Central memory CD4-positive, alpha-beta T cell (primary cell): ENCODE data around the gene PHETA2.

Experiments
- DNase-seq: peaks from one replicate; pipeline ENCODE4 v3.0.0; 2022
- total RNA-seq, 3 experiments: gene quantifications; one replicate each; lab custom pipeline; 2026; lab: John Stamatoyannopoulos, UW

PHETA2 gene, protein sequence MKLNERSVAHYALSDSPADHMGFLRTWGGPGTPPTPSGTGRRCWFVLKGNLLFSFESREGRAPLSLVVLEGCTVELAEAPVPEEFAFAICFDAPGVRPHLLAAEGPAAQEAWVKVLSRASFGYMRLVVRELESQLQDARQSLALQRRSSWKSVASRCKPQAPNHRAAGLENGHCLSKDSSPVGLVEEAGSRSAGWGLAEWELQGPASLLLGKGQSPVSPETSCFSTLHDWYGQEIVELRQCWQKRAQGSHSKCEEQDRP
- 1.9 to 3.7 (median 3.5) reads per million in 3 experiments for total RNA-seq

DNA sequence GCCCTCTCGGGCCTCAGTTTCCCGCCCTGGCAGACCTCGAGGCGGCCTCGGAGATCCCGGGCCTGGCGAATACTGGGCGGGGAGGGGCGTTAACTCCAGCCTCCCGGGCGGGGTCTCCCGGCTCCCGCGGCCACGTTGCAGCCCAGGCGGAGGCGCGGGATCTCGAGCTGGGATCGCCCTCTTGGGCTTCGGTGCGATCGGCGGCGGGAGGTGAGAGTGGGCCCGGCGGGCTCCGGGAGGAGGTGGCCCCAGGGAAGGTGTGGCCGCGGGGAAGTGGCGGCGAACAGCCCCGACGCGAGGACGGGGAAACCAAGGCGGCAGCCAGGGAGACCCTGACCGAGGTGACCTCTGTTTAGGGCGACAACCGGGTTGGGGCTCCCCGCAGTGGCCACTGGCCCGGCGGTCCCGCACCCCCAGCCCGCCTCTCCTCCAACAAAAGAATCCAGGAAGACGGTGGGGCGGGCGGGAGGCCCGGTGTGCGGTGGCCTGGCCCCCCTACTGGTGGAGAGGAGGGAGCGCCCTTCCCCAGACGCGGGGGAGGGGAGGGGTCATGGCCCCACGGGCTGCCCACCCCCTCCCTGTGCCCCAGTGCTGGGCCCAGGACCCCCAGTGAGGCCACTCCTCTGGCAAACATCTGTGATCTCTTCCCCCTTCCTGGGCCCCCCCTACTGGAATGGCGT, at the start of gene PHETA2:
Gene PHETA2 (plus strand): TSS at position 117 of the 680 bp plus-strand sequence. CDS start 3,046 bp downstream, outside the sequence.
- DNase-seq: peak; percentile 49

DNA sequence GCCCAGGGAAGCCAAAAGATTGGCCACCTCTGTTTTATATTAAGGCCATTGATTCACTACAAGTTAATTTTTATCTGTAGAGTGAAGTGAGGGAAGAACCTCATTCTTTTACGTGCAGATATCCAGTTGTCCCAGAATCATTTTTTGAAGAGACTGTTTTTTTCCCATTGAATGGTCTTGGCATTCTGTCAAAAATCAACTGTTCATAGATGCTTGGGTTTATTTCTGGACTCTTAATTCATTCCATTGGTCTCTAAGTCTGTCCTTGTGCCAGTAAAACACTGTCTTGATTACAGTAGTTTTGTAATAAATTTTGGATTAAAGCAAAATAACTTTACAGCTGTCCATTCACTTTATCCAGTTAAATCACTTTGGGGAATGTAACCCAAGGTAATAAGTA, 48.6 kb upstream of the PHETA2 start:
- DNase-seq: no peak

DNA sequence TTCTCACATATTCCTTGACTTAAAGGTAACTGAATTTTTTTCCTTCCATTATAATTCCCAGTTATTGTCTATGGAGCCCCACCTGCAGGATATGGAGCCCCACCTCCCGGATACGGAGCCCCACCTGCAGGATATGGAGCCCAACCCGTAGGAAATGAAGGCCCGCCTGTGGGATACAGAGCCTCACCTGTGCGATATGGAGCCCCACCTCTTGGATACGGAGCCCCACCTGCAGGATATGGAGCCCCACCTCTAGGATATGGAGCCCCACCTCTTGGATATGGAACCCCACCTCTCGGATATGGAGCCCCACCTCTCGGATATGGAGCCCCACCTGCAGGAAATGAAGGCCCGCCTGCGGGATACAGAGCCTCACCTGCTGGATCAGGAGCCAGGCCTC, 47.3 kb upstream of the PHETA2 start:
- no peak for DNase-seq

DNA sequence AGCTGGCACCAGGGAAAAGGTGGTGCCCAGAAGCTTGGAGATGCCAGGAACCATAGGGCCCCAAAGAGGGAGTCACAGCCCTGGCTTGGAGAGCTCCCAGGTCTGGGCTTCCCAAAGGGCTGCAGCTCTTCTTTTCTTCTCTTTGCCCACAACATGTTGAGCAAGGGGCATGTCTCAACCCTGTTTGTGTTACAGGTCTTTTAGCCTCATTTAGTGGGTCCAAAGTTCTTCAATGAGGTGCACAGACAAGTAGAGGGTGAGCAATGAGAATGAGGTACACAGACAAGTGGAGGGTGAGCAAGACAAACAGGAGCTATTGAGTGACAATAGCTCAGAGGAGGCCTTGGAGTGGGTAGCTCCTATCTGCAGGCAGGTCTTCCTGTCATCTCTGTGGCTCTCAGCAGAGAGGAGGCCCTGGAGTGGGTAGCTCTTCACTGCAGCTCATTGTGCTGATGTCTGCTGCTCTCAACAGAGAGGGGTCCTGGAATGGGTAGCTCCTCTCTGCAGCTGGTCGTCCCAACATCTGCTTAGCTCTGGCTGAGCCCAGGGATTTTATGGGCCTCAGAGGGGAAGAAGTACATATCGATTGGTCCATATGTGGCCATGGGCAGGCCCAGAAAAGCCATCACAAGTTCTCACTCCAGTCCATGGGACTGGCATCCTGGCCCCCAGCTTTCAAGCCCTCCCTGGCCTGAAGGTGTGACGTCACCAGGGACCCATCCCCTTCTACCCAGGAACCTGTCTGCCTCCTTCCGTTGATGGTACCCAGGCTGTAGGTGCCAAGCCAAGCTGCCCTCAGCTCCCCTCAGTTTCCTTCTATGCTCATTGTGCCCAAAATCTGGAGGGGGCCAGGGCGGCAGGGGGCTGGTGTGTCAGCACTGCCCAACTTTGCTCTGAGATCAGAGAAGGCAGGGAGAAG, 40.5 kb upstream of the PHETA2 start:
- DNase-seq: no peak

DNA sequence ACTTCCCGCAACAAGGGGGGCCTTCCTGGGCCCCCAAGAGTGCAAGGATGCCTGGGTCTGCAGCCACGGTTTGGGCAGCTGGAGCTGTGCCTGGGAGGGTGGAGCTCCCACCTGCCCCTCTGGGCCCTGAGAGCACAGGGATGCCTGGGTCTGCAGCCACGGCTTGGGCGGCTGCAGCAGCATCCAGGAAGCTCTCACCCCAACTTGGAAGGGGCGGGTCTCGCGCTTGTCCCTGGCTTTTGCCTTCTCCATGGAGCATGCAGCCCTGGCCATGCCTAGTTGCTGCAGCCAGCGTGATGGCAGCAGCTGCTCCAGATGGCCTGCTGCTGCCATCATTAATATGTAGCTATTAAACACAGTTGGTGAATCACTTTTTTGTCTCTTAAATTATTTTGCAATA, 38.8 kb upstream of the PHETA2 start:
- no peak for DNase-seq

DNA sequence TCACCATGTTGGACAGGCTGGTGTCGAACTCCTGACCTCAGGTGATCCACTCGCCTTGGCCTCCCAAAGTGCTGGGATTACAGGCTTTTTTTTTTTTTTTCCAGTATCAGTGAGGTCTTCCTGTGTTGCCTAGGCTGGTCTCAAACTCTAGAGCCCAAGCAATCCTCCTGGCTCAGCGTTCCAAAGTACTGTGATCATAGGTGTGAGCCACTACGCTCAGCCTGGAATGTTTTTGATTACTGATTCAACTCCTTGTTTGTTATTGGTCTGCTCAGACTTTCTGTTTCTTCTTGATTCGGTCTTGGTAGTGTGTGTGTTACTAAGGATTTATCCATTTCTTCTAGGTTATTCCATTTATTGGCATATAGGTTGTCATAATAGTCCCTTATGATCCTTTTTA, 34.8 kb upstream of the PHETA2 start:
- DNase-seq: no peak

DNA sequence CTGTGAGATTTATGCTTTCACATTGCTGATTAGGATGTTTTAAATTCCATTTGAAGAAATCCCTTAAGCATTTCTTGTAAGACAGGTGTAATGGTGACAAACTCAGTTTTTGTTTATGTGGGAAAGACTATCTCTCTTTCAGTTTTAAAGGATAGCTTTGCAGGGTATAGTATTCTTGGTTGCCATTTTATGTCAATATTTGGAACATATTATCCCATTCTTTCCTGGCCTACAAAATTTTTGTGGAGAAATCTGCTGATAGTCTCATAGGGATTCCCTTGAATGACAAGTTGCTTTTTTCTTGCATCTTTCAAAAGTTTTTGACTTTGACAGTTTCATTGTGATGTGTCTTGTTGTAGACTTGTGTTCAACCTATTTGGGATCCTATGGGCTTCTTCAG, 32.3 kb upstream of the PHETA2 start:
- DNase-seq: no peak

DNA sequence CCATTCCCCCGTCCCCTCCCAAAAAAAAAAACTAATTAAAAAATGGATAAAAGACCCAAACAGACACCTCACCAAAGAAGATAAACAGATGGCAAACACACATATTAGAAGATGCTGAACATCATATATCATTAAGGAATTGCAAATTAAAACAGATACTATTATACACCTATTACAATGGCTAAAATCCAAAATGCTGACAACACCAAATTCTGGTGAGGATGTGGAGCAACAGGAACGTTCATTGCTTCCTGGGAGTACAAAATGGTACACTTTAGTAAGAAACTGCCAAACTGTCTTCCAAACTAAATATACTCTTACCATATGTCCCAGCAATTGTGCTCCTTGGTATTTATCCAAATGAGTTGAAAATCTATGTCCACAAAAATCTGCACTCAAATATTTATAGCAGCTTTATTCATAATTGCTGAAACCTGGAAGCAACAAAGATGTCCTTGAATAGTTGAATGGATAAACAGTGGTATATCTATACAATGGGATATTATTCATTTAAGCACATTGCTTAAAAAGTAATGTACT, 23.3 kb upstream of the PHETA2 start:
- DNase-seq: no peak

DNA sequence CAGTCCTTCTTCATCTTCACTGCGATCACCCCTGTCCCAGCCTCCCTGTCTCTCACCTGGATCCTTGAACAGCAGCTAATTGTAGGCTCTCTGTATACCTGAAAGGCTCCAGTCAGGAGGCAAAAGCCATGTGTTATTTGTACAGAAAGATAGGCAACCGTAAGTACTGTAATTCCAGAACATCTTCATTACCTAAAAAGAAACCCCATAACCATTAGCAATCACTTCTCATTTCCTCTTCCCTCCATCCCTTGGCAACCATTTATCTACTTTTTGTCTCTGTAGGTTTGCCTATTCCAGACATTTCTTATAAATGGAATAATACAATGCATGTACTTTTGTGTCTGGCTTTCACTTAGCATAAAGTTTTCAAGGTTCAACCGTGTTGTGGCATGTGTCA, 21.3 kb upstream of the PHETA2 start:
- no peak for DNase-seq

DNA sequence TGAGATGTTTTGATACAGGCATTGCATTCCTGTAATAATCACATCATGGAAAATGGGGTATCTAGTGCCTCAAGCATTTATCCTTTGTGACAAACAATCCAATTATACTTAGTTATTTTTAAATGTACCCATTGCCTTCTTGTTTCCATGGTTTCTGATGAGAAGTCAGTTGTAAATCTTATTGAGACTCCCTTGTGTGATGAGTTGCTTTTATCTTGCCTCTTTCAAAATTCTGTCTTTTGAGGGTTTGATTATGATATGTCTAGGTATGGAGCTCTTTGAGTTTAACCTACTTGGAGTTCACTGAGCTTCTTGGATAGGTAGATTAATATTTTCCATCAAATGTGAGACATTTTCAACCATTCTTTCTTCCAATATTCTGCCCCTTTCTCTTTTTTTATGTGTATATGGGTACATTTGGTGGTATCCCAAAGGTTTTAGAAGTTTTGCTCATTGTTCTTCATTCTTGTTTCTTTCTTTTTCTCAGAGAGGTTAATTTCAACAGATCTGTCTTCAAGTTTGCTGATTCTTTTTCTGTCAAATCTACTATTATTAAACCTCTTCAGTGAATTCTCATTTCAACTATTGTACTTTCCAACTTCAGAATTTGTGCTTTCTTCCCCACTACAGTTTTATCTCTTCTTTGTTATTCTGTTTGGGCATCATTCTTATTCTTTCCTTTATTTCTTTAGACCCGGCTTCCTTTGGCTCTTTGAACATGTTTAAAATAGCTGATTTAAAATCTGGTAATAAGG, 17.1 kb upstream of the PHETA2 start:
- DNase-seq: no peak

DNA sequence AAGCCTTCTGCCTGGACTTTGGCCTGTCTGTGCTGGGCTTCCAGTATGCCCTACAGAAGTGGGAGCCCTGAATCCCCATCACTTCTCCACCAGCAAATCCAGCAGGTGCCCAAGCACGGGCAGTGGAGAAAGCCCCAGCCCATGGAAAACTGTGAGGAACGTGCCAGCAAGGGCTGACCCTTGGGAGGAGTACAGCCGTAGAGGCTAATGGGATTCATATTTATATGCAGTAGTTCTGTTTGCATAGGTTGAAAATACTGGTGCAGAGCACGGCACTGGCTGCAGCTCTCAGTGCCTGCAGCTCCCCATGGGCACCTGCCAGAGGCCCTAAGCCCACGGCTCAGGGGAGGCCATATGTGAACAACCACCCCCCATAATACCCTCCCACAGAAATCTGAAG, 13.6 kb upstream of the PHETA2 start:
- DNase-seq: no peak

DNA sequence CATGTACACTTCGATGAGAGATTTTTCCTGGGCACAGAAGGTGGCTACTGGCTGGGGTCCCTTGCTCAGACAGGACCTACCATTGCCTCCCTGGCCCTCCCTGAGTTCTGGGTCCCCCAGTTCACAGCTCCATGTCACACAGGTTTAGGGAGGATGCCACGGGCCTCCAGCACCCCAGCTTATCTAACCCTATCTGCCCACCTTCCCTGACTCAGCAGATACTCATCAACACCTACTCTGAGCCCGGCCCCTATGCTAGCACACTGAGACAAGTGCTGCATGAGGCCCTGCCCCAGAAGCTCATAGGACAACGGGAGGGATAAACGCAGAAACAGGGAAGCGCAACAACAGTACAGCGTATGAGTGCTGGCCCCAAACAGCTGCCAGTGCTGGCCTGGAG, 13.0 kb upstream of the PHETA2 start:
- DNase-seq: no peak

DNA sequence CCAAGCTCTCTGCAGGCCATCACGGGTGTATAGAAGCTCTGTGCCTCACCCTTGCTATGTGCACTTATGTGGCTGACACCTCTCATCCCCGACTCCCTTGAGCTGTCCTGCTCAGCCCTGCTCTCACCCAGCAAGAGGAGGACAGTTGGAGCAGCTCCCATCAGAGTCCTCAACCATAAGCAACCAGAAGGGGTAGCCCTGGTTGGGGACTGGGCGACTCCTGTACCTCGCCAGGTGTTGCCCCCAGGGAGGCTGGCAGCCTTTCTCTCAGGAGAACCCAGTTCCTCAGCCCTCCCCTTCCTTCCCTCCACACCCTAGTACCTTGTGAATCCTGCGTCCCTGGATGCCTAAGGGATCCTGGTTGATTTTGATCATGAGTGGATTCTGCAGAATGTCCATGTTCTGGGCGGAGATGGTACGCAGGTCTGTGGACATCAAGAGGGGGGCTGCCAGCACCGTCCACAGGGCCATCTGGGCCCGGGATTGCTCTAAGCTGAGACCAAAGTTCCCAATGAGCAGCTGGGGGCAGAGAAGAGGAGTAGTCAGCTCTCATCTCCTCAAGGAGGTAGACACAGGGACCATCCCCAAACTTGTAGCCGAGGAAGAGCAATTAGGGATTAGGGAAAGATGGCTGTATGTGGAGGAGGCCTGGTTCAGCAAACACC, 11.4 kb upstream of the PHETA2 start:
- no peak for DNase-seq

DNA sequence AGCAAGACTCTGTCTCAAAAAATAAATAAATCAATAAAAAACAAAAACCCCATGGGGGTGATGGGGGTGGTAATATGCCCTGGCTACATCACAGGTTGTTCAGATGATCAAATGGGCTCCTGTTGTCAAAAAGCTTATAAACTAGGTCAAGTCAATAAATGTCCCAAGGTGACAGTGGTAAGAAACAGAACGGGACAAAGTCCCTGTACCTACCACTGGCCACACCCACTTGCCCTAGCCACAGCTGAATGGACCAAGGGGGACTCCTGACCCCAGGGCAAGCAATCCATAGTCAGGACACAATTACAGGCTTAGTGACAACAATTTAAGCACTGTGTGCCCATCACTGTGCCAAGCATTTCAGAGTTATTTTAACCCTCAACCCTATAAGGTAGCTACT, 9.4 kb upstream of the PHETA2 start:
- DNase-seq: no peak

DNA sequence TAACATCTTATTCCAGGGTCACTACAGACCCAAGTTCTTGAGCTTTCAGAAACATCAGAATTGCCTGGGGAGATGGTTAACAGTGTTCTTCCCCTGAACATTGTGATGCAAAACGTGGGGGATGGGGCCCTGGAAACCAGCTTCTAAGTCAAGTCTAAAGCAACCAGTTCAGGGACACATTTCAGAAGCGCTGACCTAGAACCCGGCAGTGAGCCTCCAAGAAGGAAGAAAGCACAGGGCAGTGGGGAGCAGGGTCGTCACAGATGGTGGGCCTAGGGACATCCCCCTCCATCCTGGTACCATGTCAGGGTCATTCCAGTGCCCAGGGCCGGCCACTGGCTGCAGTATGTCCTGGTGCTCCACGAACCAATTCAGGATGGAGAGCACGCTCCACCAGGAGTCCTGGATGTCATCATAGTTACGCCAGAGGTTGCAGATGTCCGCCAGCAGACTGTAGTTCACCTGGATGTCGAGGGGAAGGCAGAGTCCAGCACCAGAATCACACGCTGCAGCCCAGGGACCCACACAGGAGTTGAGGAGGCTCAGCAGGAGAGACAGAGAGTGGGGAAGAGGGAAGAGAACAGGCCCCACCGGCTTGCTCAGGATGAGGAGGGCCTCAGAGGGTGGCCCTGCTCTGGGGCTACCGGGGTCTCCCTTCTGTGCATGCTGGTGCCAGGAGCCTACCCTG, 8.5 kb upstream of the PHETA2 start:
- no peak for DNase-seq

DNA sequence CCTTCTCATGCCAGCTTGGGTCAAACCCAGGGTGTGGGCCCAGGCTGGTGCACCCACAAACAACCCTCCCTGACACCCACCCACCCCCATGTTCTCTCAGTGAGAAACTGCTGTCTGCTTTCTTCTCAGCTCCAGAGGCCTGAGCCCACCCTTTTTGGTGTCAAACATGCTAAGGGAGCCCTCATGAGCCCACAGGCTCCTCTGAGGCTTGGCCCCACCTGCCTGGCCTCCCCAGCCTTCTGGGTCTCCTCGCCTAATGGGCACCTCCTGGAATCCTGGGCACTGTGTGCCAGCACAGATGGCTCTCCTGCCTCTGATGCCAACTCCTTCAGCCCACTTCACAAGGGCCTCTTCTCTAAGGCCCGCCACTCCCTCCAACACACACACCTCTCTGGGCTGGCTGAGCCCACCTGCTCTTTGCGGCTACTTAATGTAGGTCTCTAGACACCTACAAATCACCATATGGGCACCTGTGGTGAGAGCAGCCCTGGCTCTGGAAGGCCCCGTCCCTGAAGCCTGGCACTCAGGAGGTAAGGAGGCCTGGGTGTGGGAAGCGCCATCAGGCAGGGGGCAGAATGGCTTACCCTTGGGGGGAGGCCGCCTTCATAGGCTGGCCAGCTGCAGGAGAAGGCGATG, 7.8 kb upstream of the PHETA2 start:
- DNase-seq: no peak

DNA sequence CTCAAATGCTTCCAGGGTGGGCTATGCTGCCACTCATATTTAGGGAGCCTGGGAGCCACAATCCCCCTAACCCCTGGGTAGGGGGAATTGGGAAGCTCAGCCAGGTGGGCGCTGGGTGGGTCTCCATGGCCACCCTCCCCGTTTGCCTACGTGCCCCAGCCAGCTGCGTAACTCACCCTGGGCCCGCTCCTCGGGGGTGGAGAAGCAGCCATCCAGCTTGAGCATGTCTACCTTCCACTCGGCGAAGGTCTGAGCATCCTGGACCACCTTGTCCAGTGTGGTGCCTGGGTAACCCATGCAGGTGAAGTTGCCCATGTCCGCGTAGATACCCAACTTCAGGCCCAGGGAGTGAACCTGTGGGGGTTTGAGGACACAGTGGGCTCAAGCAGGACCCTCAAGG, 7.1 kb upstream of the PHETA2 start:
- no peak for DNase-seq

DNA sequence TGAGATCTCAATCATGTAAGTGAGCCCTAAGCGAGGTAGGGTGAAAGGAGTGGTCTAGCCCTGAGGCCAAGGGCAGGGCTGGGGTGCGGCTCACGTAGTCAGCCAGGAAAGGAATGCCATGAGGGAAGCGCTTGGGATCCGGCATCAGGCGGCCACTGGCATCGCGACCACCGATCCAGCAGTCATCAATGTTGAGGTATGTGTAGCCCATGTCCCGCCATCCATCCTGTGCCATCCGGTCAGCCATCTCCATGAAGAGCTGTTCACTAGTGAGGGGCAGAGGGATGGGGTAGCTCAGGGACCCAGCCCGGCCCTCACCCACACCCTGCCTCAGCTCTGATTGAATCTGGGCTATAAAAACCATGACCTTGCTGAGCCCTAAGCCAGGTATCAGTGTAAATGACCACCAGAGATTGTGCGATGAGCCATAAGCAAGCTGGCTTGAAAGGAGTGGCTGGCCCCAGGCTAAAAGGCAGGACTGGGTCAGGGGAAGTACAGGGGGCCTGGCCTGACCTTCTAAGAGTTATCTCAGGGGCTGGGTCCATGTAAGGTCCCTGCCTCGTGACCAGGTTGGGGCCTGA, 6.3 kb upstream of the PHETA2 start:
- no peak for DNase-seq

DNA sequence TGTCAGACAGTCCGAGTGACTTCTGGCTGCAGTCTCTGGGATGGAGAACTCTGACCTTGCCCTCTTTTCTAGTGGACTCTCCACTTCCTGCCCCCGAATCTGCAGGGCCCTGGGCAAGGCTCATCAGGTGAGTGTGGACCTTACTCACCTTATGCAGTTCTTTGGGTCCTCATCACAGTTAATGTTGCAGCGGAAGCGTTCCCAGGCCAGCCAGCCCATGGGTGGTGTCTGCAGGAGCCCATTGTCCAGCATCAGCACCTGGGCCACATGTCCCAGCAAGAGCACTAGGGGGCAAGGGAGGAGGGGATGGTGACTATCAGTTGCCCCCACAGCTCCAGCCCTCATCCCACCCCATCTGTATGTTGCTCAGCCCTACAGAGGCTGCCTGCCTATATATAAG, 5.8 kb upstream of the PHETA2 start:
- DNase-seq: no peak

DNA sequence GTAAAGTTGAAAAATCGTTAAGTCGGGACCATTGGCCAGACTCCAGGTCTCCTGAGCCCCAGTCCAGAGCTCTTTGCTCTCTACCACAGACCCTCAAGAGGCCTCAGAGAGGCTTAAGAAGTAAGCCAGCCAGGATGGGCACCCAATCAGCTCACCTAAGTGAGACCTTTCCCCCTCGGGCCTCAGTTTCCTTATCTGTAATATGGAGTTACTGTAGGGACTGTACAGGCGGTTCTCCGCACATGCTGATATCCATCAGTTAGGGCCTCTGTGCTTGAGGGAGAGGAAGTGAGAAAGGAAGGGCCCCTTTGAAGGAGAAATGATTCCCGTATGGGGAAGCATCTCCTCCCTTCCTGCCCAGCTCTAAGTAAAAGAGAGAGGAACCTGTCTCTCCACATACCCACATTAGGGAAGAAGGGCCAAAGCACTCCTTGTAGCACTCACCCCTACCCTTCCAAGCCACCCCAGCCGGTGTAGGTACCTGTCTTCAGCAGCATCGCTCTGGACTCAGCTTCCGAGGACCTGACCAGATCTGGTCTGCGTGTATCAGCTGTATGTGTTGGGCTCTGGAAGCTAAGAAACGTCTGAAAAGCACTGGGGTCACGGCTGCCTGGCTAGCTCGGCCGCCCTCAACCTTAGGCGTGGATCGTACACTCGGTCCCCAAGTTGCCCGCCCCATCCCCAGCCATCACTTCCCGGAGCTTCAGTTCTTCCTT, 4.1 kb upstream of the PHETA2 start:
- no peak for DNase-seq
